GM18507 (cell line): ENCODE data around the gene SEC14L5.
"Not testable (repeated sequence)": the region's sequence is repeated elsewhere in the genome, so short reads cannot be mapped to it uniquely, and the experiment has no call there.

ENCODE experiments used
- DNase-seq: peaks from one replicate; pipeline ENCODE4 v3.0.0; 2011; ENCODE audit warnings: low read depth; ENCODE audit not compliant: insufficient read length; ENCODE audit errors: extremely low spot score
- FAIRE-seq: peaks from 2 replicates; lab custom pipeline; 2011; peaks lifted over from hg19 to GRCh38; lab: Jason Lieb, UNC

Gene SEC14L5

GRCh38 chr16:4927661-4928060 is 30.5 kb upstream of the SEC14L5 start:
- FAIRE-seq, result no peak
- no peak for DNase-seq

- FAIRE-seq, result no peak
- DNase-seq, result no peak
Measured at GRCh38 chr16:4928227-4928626, 29.9 kb upstream of the SEC14L5 start.

DNA sequence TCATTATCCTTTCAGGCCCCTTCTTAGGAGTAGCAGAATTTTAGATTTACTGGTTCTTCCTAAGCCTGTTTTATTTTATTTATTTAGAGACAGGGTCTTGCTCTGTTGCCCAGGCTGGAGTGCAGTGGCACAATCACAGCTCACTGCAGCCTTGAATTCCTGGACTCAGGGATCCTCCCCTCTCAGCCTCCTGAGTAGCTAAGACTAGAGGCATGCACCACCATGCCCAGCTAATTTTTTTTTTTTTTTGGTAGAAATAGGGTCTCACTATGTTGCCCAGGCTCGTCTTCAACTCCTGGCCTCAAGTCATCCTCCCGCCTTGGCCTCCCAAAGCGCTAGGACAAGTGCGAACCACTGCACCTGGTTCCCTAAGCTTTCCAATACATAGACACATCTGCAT is 28.5 kb upstream of the SEC14L5 start:
- not testable (repeated sequence) for DNase-seq, FAIRE-seq

GRCh38 chr16:4931381-4931780 is 26.7 kb upstream of the SEC14L5 start:
- DNase-seq (no peak), FAIRE-seq (no peak)

DNA sequence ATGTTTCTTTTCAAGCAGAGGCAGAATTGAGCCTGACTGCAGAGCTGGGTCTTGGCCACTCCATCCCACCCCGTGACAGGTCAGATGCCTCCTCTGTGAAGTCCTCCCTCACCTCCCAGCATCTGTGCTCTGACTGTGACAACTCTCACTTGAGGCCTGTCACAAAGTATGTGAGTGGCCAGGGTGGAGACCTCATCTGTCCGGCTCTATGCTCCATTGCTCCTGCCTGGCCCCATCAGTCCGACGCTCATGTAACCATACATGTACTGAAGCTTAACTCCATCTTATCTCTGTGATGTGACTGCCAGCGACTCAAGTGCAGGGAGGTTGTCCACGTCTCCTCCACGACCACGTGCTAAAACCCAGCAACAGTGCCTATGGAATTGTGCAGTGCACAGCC is 24.7 kb upstream of the SEC14L5 start:
- no peak for DNase-seq
- FAIRE-seq, result no peak

GRCh38 chr16:4933871-4934395 is 24.2 kb upstream of the SEC14L5 start:
- DNase-seq, result no peak
- FAIRE-seq, result no peak

- DNase-seq, result no peak
- FAIRE-seq, result no peak
Measured at GRCh38 chr16:4934591-4934990, 23.5 kb upstream of the SEC14L5 start.

DNA sequence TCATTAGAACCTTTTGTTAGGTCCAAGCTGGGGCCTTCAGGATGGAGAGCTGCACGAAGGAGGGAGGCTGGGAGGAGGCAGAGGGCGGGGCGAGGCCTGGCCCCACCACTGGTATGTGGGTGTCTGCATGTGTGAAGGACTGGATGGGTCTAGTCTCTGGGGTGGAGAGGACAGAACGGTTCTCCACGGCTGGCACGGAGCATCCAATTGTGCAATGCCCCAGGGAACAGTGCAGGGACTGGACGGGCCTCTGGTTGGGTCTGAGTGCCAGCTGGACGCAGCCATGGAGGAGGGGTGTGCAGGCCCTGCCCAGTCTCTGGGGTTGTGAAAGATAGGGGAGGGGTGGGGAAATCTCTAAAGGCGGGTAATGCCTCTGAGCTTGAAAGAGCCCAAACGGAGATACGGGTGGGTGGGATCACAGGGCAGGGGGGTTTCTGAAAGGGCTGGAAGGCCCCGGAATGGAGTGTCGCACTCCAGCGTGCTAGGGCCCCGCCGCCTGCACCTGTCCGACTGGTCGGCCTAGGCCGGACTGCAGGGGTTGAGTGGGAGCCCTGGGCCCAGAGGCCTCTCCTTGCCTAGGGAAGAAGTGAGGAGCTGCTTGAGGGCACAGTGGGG is 22.8 kb upstream of the SEC14L5 start:
- no peak for DNase-seq
- FAIRE-seq, result no peak

DNA sequence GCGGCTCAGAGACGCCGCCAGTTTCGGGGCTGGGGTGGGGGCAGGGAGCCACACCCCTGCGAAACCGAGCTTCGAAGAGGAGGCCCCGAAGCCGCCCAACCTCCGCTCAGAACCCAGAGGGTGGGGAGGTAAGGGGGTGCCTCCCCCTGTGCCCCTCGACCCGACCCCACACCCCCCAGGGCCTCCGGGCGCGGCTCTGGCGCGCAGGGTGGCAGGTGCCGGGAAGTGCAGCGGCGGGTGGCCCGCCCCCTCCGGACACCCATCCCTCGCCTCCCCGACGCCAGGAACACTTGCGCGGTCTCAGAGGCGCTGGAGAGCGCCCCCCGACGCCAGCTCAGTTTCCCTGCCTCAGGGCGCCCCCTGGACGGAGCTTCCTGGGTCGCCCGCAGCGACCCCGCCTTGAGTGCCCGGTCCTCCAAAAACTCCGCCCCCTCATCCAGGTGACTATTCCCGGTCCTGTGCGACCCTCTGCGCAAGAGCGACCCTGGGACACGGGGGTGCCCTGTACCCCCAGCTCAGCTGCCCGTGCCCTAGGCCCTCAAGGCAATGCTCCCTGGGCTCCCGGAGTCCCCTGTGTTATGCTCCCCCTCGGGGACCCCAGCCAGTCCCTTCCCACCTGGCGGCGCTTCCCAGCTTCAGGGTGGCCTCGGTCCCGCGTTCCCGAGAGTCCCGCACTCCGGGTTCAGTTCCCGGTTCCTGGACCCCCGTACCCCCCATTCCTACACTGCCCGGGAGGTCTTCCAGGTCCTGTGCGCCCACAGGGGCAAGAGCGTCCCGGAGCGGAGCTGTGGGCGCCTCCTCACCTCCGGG is 21.7 kb upstream of the SEC14L5 start:
- DNase-seq, result no peak
- no peak for FAIRE-seq

DNA sequence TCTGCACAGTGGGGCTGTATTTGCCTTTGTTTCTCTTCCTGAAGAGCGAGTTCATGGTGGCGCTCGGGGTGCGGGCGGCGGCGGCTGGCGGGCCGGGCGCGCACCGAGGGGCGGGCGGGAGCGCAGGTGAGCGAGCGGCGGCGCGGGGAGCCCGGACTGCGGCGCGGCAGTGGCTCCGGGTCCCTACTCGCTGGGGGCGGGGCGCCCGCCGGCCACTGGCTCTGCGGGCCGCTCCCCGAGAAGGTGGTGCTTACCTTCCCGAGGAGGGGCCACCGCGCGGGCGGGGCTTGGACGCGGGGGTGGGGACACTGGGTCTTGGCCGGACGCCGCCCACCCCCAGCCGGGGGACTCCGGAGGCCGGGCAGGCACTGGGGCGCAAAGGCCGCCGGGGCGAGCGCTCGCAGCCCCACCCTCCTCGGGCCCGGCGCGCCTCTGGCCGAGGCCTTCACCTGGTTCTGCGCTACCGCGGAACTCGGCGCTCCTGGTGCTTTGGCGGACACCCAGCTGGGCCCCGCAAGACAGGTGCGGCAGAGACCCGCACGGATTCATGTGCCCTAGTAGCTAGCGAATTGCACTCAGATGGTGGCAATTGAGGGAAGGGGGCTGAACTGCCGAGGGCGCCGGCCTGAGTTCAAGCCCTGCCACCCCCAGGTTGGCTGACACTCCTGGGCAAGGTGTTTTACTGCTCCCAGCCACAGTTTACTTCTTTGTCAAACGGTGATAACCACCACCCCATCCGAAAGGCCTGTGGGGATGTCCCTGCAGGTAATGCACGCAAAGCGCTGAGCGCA is 20.9 kb upstream of the SEC14L5 start, which contains the start of gene PPL:
PPL (minus strand) TSS at position 158 of the 791 bp plus-strand sequence; CDS start at position 55, 103 bp downstream.
- no peak for DNase-seq
- FAIRE-seq, result no peak

DNA sequence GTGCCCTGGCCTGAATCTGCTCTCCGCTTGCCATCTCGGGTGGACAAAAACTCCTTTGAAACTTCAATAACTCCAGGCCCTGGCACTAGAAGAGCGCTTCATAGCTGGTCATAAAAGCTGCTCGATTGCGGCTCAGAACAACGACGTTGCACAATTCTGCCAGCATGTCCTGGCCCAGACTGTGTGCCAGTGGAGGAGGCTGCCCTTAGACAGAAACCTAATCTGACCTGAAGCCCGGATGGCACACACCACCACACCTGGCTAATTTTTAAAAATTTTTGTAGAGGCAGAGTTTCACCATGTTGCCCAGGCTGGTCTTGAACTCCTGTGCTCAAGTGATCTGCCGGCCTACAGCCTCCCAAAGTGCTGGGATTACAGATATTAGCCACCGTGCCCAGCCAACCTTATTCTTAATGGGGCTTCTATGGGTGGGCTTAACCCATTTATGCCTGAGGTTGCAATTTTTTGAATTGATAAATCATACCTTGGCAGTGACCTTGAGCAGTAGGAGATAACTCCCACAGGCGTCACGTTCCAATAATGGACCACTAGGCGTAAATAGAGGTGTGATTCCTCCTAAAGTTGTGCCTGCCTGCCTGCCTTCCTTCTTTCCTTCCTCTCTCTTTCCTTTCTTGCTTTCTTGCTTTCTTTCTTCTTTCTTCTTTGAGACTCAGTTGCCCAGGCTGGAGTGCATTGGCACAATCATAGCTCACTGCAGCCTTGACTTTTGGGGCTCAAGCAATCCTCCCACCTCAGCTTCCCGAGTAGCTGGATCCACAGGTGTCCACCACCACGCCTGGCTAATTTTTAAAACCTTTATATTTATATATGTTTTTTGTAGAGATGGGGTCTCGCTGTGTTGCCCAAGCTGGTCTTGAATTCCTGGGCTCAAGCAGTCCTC is 20.1 kb upstream of the SEC14L5 start:
- FAIRE-seq, result no peak
- DNase-seq, result no peak

DNA sequence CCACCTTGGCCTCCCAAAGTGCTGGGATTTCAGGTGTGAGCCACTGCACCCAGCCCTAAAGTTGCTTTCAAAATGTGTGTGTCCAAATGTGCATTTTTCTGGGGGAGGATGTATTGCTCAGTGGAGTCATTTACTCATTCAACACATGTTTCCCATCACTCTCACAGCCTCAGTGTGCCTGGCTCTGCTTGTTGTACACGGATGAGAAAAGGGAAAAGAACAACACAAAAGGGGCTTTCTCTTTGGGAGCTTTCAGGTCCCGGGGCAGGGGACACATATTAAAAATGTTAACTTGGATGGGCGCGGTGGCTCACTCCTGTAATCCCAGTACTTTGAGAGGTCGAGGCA is 19.5 kb upstream of the SEC14L5 start:
- FAIRE-seq, result no peak

GRCh38 chr16:4940719-4941118 is 17.4 kb upstream of the SEC14L5 start:
- FAIRE-seq (no peak), DNase-seq (no peak)

More for the DNA sequence above, 19.5 kb upstream of the SEC14L5 start:
- no peak for DNase-seq

- DNase-seq, result no peak
- FAIRE-seq, result no peak
Measured at GRCh38 chr16:4942481-4942880, 15.6 kb upstream of the SEC14L5 start.

GRCh38 chr16:4944333-4945281 is 13.5 kb upstream of the SEC14L5 start:
- FAIRE-seq (no peak), DNase-seq (no peak)

DNA sequence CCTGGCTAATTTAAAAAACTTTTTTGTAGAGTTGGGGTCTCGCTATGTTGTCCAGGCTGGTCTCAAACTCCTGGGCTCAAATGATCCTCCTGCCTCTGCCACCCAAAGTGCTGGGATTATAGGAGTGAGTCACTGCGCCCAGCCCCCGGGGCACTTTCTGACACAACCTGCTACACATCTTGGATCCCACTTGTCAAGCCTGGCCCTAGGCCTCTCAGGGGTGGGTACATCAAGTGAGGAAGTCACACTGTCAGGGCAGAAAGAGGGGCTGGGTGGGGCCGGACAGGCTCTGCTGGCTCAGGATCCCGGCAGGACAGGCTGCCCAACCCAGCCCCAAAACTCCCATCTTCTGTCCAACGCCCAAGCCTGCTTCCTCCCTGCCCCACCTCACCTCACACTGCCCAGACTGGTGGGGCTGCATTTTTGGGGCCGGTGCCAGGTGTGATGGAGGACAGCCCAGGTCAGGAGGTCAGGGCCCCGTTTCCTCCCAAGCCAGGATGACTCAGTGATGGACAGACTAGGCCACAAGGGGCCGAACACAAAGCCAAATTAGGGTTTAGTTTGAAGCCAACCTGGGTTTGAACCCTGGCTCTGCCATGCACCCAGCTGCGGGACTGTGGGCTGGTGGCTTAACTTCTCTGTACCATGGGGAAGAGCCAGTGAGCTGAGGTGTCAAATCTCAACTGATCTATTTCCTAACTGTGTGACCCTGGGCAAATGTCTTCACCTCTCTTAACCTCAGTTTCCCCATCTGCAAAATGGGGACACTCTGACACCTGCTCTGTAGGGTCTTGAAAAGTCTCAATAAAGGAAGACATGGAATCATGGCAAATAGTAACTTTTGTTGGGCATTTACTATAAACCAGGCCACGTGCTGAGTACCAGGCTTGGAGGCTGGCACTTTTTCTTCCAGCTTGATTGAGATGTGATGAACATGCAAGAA is 12.3 kb upstream of the SEC14L5 start:
- DNase-seq (no peak), FAIRE-seq (no peak)

DNA sequence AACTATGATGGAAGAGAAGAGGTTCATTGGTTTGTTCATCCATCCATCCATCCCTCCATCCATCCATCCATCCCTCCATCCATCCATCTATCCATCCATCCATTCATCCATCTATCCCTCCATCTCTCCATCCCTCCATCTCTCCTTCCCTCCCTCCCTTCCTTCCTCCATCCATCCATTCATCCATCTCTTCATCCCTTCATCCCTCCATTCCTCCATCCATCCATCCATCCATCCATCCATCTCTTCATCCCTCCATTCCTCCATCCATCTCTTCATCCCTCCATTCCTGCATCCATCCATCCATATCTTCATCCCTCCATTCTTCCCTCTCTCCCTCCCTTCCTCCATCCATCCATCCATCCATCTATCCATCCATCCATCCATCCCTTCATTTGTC is 11.2 kb upstream of the SEC14L5 start:
- DNase-seq (no peak), FAIRE-seq (no peak)
